Gastroesophageal sphincter (tissue), 3 donors: ENCODE data around the gene ZNF444.

Experiments used
- POLR2AphosphoS5 ChIP-seq: sonication (generic); formaldehyde crosslinking; IDR thresholded peaks from one replicate; pipeline ENCODE4 v1.6.1; 2017; ENCODE audit warnings: antibody characterized with exemption
- TF ChIP-seq, protein P1 (sequence below), 4 experiments: fragments of 200-600 bp in 2 of 4; fragments of 450-650 bp in 2 of 4; sonication (generic) in 1 of 4; IDR thresholded peaks; one replicate each; pipeline ENCODE4 v1.5.1; 2017 to 2019; ENCODE audit warnings: antibody characterized with exemption in 4 of 4, mild to moderate bottlenecking in 2 of 4, moderate library complexity in 2 of 4

DNA sequence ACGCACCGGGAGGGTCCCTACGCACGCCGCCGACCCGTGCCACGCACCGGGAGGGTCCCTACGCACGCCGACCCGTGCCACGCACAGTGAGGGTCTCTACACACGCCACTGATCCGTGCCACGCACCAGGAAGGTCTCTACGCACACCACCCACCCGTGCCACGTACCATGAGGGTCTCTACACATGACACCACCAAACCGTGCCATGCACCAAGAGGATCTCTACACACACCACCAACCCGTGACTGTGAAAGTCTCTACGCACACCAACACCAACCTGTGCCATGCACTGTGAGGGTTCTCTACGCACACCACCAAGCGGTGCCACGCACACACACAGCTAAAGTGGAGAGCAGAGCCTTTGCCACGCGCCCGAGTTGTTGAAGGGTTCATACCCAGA lies 36.7 kb upstream of the ZNF444 start:
- TF ChIP-seq, protein P1, sequence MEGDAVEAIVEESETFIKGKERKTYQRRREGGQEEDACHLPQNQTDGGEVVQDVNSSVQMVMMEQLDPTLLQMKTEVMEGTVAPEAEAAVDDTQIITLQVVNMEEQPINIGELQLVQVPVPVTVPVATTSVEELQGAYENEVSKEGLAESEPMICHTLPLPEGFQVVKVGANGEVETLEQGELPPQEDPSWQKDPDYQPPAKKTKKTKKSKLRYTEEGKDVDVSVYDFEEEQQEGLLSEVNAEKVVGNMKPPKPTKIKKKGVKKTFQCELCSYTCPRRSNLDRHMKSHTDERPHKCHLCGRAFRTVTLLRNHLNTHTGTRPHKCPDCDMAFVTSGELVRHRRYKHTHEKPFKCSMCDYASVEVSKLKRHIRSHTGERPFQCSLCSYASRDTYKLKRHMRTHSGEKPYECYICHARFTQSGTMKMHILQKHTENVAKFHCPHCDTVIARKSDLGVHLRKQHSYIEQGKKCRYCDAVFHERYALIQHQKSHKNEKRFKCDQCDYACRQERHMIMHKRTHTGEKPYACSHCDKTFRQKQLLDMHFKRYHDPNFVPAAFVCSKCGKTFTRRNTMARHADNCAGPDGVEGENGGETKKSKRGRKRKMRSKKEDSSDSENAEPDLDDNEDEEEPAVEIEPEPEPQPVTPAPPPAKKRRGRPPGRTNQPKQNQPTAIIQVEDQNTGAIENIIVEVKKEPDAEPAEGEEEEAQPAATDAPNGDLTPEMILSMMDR (IDR thresholded peaks at IDR 0.05) = no peak
- no peak for TF ChIP-seq POLR2AphosphoS5
